Measurements from ENCODE around the gene TIMM13.
"Not testable (repeated sequence)": the region's sequence is repeated elsewhere in the genome, so short reads cannot be mapped to it uniquely, and the experiment has no call there.

TIMM13 gene

DNA sequence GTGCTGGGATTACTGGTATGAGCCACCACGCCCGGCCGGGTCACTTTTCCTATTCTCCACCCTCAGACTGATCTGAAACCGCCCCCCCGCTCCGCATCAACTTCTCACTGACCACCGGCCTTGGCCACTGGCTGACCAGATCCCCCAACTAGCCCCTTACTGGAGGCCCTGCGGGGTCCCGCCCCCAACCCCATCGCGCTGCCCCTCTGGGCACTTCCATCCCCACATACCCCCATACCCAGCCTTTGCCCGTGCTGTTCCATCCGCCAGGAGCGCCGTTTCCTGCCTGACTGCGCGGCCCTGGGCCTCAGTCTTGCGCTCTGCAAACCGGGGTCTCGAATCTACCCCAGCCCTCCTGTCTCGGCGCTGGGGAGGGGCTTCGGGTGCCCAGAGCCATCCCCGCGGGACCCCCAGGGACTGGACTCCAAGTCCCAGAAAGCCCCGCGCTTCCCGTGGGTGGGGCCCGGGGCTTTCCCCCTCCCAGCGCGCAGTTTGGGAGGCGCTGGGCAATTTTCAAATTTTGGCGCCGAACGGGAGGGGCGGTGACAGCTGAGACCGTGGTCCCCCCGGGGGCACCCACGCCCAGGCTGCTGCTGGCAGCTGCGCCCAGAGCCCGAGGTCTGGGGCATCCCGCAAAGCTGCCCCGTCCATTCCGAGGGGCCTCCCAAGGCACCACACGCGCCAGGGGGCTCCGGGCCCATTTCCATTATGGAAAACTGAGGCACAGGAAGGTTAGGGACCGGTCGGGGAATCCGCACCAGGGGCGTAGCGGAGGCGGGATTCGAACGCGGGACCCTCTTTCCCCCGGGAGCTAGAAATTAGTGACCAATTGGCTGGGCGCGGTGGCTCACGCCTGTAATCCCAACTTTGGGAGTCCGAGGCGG lies 34.6 kb upstream of the TIMM13 start:
- peaks cover 25% of the 10 kb centered on the region for H3K4me1 Mint-ChIP-seq
- no peaks in the 10 kb centered on the region for H3K9me3 Mint-ChIP-seq
- DNase-seq, result peak; percentile 84
- H3K36me3 Mint-ChIP-seq, result peaks cover 9% of the 10 kb centered on the region
- peak overlapping the region; percentile 91 for H3K4me3 Mint-ChIP-seq
- H3K27me3 Mint-ChIP-seq, result peaks cover 11% of the 10 kb centered on the region
- peak overlapping the region; percentile 88 for H3K27ac Mint-ChIP-seq
- CTCF ChIA-PET, result interaction anchor here (1.1 to 1.4 kb wide), 4 partner anchors 14 to 152 kb away, joined by 3 to 4 read pairs (median 3); partner anchors contain the start of gene GADD45B

DNA sequence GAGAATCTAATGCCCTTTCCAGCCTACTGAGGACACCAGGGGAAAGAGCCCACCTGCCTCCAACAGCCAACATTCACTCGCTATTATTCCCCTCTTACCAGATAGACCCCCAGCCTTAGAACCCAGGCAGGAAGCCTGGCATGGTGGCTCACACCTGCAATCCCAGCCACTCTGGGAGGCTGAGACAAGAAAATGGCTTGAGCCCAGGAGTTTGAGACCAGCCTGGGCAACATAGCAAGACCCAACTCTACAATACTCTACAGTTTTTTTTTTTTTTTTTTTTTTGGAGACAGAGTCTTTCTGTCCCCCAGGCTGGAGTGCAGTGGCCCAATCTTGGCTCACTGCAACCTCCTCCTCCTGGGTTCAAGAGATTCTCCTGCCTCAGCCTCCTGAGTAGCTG lies 32.9 kb upstream of the TIMM13 start:
- H3K27ac Mint-ChIP-seq, result peak overlapping the region; percentile 16

DNA sequence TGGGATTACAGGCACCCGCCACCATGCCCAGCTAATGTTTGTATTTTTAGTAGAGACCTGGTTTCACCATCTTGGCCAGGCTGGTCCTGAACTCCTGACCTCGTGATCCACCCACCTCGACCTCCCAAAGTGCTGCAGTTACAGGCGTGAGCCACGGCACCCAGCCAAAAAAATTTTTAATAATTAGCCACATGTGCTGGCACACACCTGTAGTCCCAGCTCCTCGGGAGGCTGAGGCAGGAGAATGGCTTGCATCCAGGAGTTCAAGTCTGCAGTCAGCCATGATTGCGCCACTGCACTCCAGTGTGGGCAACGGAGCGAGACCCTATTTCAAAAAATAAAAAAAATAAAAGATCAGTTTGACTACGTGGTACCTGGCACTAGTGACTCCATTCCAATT lies 31.4 kb upstream of the TIMM13 start:
- not testable (repeated sequence) for H3K27ac Mint-ChIP-seq, H3K4me3 Mint-ChIP-seq

More for the DNA sequence above, 32.9 kb upstream of the TIMM13 start:
- H3K36me3 Mint-ChIP-seq, result peaks cover 10% of the 10 kb centered on the region
- DNase-seq, result no peak
- H3K27me3 Mint-ChIP-seq, result peaks cover 11% of the 10 kb centered on the region
- H3K4me1 Mint-ChIP-seq, result peaks cover 29% of the 10 kb centered on the region
- H3K4me3 Mint-ChIP-seq, result peak overlapping the region; percentile 36
- H3K9me3 Mint-ChIP-seq, result no peaks in the 10 kb centered on the region
- CTCF ChIA-PET, result no interaction called here

DNA sequence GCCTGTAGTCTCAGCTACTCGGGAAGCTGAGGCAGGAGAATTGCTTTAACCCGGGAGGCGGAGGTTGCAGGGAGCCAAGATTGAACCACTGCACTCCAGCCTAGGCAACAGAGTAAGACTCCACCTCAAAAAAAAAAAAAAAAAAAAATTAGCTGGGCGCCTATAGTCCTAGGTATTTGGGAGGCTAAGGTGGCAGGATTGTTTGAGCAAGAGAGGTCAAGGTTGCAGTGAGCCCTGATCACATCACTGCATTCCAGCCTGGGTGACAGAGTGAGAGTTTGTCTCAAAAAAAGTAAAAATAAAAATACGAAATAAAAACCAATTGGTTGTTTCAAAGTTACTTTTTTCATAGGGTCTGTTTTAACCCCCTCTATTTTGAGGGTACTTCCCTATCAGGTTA lies 30.7 kb upstream of the TIMM13 start:
- Mint-ChIP-seq H3K27ac (no peak overlapping the region), H3K9me3 (no peaks in the 10 kb centered on the region), H3K4me3 (no peak overlapping the region), H3K27me3 (peaks cover 3% of the 10 kb centered on the region), H3K36me3 (peaks cover 10% of the 10 kb centered on the region), H3K4me1 (peaks cover 38% of the 10 kb centered on the region)
- CTCF ChIA-PET, result interaction anchor here (1.6 kb wide), 1 partner anchor 179 kb away, joined by 3 read pairs; no protein-coding TSS in a partner anchor
- DNase-seq, result no peak

More for the DNA sequence above, 31.4 kb upstream of the TIMM13 start:
- CTCF ChIA-PET, H3K27me3 Mint-ChIP-seq, H3K9me3 Mint-ChIP-seq, DNase-seq: not testable (repeated sequence)
- peaks cover 39% of the 10 kb centered on the region for H3K4me1 Mint-ChIP-seq
- H3K36me3 Mint-ChIP-seq, result peaks cover 10% of the 10 kb centered on the region

DNA sequence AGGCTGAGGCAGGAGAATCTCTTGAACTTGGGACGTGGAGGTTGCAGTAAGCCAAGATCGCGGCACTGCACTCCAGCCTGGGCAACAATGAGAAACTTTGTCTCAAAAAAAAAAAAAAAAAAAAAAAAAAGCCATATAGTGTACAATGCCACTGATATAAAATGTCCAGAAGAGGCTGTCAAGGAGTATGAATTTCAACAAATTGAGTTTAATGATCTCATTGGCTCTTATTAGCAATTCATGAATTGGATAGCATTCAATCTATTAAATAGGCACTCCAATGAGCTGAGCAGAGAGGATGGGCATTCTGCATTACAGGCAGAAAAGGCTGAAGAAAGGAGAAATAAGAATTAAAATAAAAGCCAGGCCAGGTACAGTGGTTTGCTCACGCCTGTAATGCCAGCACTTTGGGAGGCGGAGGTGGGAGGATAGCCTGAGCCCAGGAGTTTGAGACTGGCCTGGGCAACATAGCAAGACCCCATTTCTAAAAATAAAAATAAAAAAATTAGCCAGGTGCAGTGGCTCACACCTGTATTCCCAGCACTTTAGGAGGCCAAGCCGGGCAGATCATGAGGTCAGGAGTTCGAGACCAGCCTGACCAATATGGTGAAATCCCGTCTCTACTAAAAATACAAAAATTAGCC lies 30.1 kb upstream of the TIMM13 start:
- H3K36me3 Mint-ChIP-seq, result peaks cover 10% of the 10 kb centered on the region
- no peak for DNase-seq
- peak overlapping the region; percentile 76 for H3K4me3 Mint-ChIP-seq
- peaks cover 38% of the 10 kb centered on the region for H3K4me1 Mint-ChIP-seq
- no peaks in the 10 kb centered on the region for H3K9me3 Mint-ChIP-seq
- CTCF ChIA-PET, result interaction anchor here (0.7 to 1.6 kb wide), 4 partner anchors 13 to 180 kb away, joined by 3 to 5 read pairs (median 4); no protein-coding TSS in a partner anchor
- peak overlapping the region; percentile 91 for H3K27ac Mint-ChIP-seq
- H3K27me3 Mint-ChIP-seq, result peaks cover 3% of the 10 kb centered on the region

DNA sequence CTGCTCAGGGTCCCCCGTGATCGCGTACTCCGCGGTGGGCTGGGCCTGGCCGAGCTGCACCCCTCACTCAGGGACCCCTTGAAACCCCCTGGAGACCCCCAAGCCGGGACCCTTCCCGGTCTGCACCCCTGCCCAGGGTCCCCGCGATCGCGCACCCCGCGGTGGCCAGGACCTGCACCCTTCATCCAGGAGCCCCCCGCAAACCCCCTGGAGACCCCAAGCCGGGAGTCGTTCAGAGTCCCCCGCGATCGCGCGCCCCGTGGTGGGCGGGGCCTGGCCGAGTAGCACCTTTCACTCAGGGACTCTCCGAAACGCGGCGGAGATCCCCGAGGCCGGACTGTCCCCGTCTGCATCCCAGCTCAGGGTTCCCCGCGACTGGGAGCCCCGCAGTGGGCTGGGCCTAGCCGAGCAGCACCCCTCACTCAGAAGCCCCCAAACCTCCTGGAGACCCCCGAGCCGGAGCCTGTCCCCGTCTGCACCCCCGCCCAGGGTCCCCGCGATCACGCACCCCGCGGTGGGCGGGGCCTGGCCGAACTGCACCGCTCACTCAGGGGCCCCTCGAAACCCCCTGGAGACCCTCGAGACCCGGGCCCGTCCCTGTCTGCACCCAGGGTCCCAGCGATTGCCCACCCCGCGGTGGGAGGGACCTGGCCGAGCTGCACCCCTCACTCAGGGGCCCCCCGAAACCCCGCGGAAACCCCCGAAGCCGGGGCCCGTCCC lies 28.6 kb upstream of the TIMM13 start:
- H3K4me3 Mint-ChIP-seq, result peak overlapping the region; percentile 83
- no peaks in the 10 kb centered on the region for H3K27me3 Mint-ChIP-seq
- H3K9me3 Mint-ChIP-seq, result no peaks in the 10 kb centered on the region
- CTCF ChIA-PET, result interaction anchor here (1.6 kb wide), 1 partner anchor 27 kb away, joined by 4 read pairs; no protein-coding TSS in a partner anchor
- peaks cover 26% of the 10 kb centered on the region for H3K4me1 Mint-ChIP-seq
- peaks cover 14% of the 10 kb centered on the region for H3K36me3 Mint-ChIP-seq
- peak; percentile 70 for DNase-seq
- peak overlapping the region; percentile 92 for H3K27ac Mint-ChIP-seq

DNA sequence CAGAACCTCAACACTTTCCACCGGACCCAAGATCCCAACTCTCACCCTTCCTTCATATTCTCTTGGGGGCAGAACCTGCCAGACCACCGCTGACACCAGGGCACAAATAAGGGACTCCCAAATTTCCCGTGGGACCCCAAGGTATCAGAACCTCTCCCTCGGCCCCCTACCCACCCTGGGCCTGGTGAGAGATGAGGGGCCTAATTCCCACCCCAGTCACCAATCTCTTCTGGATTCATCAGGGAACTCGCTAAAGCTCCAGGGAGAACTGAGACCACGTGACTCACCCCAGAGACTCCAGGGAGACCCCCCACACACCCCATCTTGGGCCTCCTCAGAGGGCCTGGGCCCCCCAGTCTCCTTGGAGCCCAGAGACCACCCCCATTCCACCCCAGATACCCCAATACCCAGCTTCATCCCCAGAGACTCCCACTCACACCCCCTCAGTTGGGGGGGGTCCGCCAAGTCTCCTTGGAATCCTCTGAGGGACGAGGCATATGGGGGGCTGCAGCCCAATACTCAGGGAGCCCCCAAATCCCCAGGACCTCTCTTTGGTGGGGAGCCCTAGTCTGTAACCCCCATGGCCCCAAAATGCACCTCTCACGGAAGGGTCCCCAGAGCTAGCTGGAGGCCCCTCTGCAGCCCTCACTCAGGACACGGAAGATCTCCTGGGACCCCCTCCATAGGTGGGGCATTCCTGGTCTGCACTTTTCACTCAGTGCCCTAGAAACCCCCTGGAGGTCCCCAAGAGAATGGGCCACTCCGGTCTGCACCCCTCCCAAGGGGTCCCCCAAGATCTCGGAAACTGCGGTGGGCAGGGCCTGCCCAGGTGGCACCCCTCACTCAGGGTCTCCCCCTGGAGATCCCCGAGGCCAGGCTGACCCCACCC lies 27.8 kb upstream of the TIMM13 start:
- Mint-ChIP-seq H3K9me3 (no peaks in the 10 kb centered on the region), H3K4me3 (peak overlapping the region; percentile 83), H3K36me3 (peaks cover 15% of the 10 kb centered on the region), H3K4me1 (peaks cover 23% of the 10 kb centered on the region), H3K27ac (peak overlapping the region; percentile 92), H3K27me3 (no peaks in the 10 kb centered on the region)
- CTCF ChIA-PET, result no interaction called here
- no peak for DNase-seq

DNA sequence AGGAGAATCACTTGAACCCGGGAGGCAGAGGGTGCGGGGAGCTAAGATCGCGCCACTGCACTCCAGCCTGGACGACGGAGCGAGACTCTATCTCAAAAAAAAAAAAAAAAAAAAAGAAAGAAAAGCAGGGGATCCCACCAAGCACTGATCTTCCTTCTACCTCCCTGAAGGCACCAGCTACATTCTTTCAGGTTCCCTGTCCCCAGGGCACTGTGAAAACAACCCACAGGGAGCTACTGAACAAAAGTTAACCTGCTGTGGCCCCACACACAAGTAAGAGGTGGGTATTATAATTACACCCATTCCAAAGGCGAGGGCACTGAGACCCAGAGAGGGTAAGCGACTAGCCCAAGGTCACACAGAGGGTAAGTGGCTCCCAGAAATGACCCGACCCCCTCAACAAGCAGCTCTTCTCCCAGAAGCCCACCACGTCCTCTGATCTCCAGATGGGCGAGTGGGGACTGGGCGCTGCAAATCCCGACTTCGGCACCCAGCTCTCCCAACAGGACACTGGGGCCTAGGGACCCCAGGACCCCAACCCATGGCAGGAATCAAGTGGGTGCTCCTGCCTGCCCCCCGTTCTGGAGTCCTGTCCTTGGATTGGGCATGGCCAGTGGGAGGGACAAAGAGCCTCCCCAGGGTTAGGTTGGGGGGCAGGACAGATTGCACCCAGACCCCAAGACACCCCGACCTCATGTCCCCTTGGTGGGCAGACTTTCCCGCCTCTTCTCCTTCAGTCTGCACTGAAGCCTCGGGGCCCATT lies 27.0 kb upstream of the TIMM13 start:
- H3K36me3 Mint-ChIP-seq, result peaks cover 13% of the 10 kb centered on the region
- peak overlapping the region; percentile 83 for H3K4me3 Mint-ChIP-seq
- no peak for DNase-seq
- H3K27me3 Mint-ChIP-seq, result no peaks in the 10 kb centered on the region
- no peaks in the 10 kb centered on the region for H3K9me3 Mint-ChIP-seq
- H3K4me1 Mint-ChIP-seq, result peaks cover 21% of the 10 kb centered on the region
- CTCF ChIA-PET, result no interaction called here
- H3K27ac Mint-ChIP-seq, result peak overlapping the region; percentile 92

DNA sequence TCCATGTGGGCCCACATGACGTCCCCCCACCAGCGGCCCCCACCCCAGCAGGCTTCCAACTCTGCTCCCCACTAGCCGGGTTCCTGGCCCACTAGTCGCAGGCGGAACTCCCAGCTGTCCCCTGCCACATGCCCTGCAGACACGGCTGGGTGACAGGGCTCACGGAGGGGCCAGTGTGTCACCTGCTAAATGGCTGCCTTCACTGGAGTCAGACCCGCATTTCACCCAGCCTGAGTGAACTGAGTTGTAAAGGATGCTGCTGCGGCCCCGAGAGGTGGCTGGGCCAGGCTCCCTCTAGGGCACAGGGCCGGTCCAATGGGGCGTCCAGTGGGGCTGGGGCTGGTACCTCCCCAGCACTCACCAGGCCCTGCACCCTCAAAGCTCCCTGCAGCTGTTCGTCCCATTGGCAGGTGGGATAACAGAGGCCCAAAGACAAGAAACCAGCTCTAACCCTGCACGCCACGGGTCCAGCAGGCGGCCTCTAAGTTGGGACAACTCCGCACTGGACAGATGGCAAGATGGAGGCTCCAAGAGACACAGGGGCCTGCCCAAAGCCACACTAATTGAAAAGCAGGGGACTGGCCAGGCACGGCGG lies 26.1 kb upstream of the TIMM13 start:
- Mint-ChIP-seq H3K36me3 (peaks cover 14% of the 10 kb centered on the region), H3K27me3 (no peaks in the 10 kb centered on the region), H3K9me3 (no peaks in the 10 kb centered on the region), H3K4me1 (peaks cover 24% of the 10 kb centered on the region), H3K27ac (no peak overlapping the region), H3K4me3 (peak overlapping the region; percentile 10)
- no peak for DNase-seq
- CTCF ChIA-PET, result no interaction called here

DNA sequence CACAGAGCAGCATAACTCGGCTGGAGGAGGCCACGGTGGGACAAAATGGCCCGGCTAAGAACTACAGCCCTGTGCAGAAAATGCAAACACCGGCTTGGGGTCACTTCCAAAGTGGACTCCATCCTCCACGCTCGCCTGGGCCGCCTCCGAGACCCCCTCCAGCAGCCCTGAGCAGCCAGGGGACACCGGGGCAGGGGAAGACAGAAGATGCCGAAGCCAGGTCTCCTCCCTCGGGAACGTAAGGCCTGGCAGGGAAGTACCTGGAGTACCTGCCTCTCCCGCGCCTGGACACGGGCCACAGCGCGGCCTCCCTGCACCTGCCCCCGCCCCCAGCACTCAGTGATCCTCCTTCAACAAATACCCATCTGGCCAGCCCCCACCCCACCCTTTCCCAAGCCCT lies 24.4 kb upstream of the TIMM13 start:
- Mint-ChIP-seq H3K27ac (no peak overlapping the region), H3K4me1 (peaks cover 30% of the 10 kb centered on the region), H3K4me3 (no peak overlapping the region), H3K27me3 (no peaks in the 10 kb centered on the region), H3K9me3 (no peaks in the 10 kb centered on the region), H3K36me3 (peaks cover 10% of the 10 kb centered on the region)
- no peak for DNase-seq
- CTCF ChIA-PET, result no interaction called here

DNA sequence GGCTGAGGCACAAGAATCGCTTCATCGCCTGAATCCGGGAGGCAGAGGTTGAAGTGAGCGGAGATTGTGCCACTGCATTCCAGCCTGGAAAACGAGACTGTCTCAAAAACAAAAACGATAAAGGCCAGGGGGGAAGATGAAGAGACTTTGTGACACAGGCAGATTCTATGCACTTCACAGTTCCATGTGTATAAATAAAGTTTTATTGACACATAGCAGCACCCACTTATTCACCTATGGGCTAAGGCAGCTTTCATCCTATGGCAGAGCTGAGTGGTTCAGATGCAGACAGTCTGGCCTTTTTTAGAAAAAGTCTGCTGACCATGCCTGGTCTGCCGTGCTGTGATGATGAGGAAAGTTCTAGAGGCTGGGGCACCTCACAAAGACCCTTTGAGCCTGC lies 23.8 kb upstream of the TIMM13 start:
- Mint-ChIP-seq H3K9me3 (no peaks in the 10 kb centered on the region), H3K36me3 (peaks cover 15% of the 10 kb centered on the region), H3K4me1 (peaks cover 36% of the 10 kb centered on the region), H3K27ac (no peak overlapping the region), H3K4me3 (no peak overlapping the region), H3K27me3 (no peaks in the 10 kb centered on the region)
- no peak for DNase-seq
- CTCF ChIA-PET, result no interaction called here

DNA sequence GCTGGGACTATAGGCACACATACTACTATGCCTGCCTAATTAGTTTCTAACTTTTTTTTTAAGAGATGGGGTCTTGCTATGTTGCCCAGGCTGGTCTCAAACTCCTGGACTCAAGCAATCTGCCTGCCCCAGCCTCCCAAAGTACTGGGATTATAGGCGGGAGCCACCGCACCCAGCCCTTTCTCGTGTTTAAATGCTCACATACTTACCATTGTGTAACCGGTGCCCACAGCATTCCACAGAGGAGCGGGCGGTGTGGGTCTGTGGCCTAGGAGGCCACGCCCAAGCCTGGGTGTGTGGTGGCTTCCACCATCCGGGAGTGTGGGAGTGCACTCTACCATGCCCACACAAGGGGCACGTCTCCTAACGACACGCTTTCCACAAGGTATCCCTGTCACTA lies 21.6 kb upstream of the TIMM13 start:
- Mint-ChIP-seq H3K4me1 (peaks cover 23% of the 10 kb centered on the region), H3K27me3 (no peaks in the 10 kb centered on the region), H3K27ac (no peak overlapping the region), H3K36me3 (peaks cover 18% of the 10 kb centered on the region), H3K4me3 (no peak overlapping the region), H3K9me3 (no peaks in the 10 kb centered on the region)
- DNase-seq, result no peak
- CTCF ChIA-PET, result no interaction called here

Data from activated naive CD4-positive, alpha-beta T cell treated with anti-CD3 and anti-CD28 coated beads, Interleukin-2, amount 10 ng/mL, durations not matched to agents 7 days and 5 days (primary cell).